GM12891 (cell line): ENCODE data around the gene ASB3.

Experiments
- PAX5 ChIP-seq: IDR thresholded peaks from 2 replicates; pipeline ENCODE4 v1.6.1; 2011; ENCODE audit warnings: low read length, moderate library complexity, mild to moderate bottlenecking; ENCODE audit not compliant: insufficient read depth, severe bottlenecking
- POLR2A ChIP-seq: IDR thresholded peaks from 2 replicates; pipeline ENCODE4 v1.6.1; 2011; ENCODE audit warnings: low read depth, low read length, control low read depth
- POLR2AphosphoS5 ChIP-seq: IDR thresholded peaks from 2 replicates; pipeline ENCODE4 v1.6.1; 2011; ENCODE audit warnings: low read depth, low read length, control low read depth
- SPI1 ChIP-seq: IDR thresholded peaks from 2 replicates; pipeline ENCODE4 v1.6.1; 2011; ENCODE audit warnings: low read depth, low read length, control low read depth
- TAF1 ChIP-seq: IDR thresholded peaks from 2 replicates; pipeline ENCODE4 v1.6.1; 2011; ENCODE audit warnings: low read depth, low read length, control low read depth

DNA sequence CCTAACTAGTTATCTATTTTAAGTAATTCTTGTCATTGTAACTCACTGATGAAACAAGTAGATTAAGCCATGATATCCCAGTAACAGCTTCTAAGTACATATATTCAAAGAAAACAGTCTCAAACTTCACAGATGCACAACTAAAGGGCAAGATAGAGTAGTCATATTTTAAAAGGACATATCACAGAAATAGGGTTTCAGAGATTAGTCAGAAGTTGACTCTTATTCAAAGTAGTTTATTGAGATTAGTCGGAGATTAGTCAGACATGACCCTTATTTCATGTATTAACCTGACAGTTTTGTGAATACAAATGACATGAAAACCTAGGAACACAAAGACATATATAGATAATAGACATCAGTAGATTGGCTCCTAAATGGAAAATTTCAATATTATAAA, 35.0 kb downstream of the ASB3 start:
- no peak for TF ChIP-seq TAF1
- no peak for TF ChIP-seq POLR2AphosphoS5
- TF ChIP-seq POLR2A = no peak
- no peak for TF ChIP-seq SPI1
- TF ChIP-seq PAX5 = no peak
